HG02885 (cell line): ENCODE results near the gene SLIT1.
A peak's percentile ranks its signal among the peaks of the same experiment; 100 is the strongest.
"Not testable (repeated sequence)": the region's sequence is repeated elsewhere in the genome, so short reads cannot be mapped to it uniquely, and the experiment has no call there.

ENCODE experiments used
- ATAC-seq: cut with Tn5 transposase; IDR thresholded peaks from one replicate; pipeline ENCODE4 v1.9.1; 2021; ENCODE audit warnings: mild to moderate bottlenecking; ENCODE audit not compliant: unreplicated experiment, poor library complexity

SLIT1 gene

DNA sequence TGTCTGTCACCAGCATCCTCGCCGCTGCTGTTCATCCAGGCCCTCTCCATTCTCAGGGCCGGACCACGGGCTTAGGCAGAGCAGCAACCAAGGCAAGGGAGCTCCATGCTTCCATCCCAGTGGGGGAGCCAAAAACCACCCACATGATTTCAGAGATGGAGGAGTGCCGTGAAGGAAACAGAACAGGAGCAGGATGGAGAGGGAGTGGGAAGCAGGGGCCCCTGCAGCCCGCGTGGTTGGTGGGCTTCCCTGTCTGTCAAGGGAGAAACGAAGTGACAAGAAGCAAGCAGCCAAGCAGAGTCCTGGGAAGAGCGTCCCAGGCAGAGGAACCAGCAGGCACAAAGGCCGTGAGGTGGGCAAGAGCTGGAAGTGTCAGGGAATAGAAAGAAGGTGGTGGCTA is 95.7 kb downstream of the SLIT1 start:
- ATAC-seq = no peak

GRCh38 chr10:97089209-97089870 is 96.4 kb downstream of the SLIT1 start:
- ATAC-seq = no peak

- no peak for ATAC-seq
Measured at GRCh38 chr10:97087296-97087695, 98.5 kb downstream of the SLIT1 start.

DNA sequence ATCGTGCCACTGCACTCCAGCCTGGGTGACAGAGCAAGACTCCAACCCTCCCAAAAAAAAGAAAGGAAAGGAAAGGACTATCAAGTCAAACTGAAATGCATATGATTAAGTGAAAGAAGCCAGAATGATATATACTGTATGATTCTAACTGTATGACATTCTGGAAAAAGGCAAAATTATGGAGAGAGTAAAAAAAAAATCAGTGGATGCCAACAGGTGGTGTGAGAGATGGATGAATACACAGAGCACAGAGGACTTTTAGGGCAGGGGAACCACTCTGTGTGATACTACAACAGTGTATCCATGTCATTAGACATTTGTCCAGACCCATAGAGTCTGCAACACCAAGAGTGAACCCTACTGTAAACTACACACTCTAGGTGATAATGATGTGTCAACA is 99.2 kb downstream of the SLIT1 start:
- no peak for ATAC-seq

GRCh38 chr10:97083228-97083829 is 102.4 kb downstream of the SLIT1 start:
- no peak for ATAC-seq

DNA sequence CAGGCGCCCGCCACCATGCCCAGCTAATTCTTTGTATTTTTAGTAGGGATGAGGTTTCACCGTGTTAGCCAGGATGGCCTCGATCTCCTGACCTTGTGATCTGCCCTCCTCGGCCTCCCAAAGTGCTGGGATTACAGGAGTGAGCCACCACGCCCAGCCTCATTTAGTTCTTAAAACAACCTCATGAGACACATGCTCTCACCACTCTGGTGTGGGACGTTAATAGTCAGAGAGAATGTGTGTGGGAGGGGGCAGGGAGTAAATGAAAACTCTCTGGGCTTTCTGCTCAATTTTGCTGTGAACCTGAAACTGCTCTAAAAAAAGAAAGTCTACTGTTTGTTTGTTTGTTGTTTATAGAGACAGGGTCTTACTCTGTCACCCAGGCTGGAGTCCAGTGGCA is 103.2 kb downstream of the SLIT1 start:
- ATAC-seq = not testable (repeated sequence)

- no peak for ATAC-seq
Measured at GRCh38 chr10:97081621-97082235, 104.0 kb downstream of the SLIT1 start.

- ATAC-seq = no peak
Measured at GRCh38 chr10:97080051-97080776, 105.5 kb downstream of the SLIT1 start.

GRCh38 chr10:97079448-97079847 is 106.3 kb downstream of the SLIT1 start:
- ATAC-seq = no peak

DNA sequence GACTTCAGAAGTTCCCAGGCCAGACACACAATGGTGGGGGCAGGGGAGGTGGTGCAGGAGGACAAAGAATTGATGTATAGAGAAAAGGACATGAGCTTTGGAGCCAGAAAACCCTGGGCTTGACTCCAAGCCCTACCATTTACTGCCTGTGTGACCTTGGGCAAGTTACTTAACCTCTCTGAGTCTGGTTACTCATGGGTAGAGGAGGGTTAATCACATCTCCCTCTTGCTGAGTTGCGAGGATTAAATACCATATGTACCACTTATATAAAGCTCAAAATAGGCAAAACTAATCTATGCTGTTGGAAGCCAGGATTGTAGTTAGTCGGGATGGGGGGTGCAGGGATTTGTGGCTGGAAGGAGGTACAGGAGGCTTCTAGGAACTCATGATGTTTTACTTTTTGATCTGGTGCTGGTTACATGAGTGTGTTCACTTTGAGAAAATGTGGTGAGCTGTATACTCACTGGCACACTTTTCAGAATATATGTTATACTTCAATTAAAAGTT is 106.8 kb downstream of the SLIT1 start:
- ATAC-seq = no peak

DNA sequence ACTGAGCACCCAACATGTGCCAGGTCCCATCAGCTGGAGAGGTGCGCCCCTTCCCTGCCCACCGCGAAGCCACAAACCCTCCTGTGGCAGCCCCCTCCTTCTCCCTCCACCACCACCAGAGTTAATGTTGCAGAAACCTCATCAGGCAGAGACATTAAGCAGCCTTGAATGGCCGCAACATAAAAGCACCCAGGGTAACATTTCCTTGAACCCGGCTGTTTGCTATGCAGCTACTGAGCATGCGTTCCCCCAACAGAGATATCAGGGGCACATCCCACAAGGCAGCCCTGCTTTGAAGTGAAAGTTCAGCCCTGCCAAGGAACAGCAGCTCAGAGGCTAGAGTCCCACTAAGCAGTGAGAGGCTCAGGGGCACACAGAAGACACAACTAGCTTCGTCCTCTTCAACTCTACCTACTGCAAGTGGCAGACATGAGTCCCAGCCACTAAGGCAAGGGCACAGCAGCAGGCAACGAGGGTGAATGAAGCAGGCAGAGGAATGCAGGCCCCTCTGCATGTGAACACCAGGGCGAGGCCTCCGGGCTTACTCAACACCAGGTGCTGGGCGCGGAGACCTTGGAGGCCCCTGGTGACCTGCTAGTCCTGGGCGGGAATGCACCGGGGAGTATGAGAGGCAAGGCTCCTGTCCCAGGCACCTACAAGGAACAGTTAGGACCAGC is 107.4 kb downstream of the SLIT1 start:
- no peak for ATAC-seq

- no peak for ATAC-seq
Measured at GRCh38 chr10:97076781-97077180, 109.0 kb downstream of the SLIT1 start.

GRCh38 chr10:97075961-97076525 is 109.7 kb downstream of the SLIT1 start:
- no peak for ATAC-seq

DNA sequence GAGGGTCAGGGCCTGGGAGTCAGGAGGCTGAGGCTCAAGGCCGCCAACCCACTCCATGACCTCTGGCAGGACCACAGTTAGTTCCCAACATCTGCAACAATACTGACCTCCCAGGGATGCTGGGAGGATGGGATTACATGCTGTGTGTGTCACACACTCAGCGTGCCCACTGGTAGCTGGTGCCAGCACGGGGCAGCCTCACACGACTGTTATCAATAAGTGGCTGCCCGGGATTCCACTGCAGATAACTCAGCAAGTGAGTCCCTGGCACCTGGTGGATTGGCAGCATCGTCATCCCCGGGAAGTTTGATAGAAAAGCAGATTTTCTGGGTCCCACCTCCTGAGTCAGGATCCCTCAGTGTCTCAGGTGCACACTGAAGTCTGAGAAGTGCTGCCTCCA is 110.3 kb downstream of the SLIT1 start:
- no peak for ATAC-seq

- no peak for ATAC-seq
Measured at GRCh38 chr10:97074256-97075145, 111.3 kb downstream of the SLIT1 start.

DNA sequence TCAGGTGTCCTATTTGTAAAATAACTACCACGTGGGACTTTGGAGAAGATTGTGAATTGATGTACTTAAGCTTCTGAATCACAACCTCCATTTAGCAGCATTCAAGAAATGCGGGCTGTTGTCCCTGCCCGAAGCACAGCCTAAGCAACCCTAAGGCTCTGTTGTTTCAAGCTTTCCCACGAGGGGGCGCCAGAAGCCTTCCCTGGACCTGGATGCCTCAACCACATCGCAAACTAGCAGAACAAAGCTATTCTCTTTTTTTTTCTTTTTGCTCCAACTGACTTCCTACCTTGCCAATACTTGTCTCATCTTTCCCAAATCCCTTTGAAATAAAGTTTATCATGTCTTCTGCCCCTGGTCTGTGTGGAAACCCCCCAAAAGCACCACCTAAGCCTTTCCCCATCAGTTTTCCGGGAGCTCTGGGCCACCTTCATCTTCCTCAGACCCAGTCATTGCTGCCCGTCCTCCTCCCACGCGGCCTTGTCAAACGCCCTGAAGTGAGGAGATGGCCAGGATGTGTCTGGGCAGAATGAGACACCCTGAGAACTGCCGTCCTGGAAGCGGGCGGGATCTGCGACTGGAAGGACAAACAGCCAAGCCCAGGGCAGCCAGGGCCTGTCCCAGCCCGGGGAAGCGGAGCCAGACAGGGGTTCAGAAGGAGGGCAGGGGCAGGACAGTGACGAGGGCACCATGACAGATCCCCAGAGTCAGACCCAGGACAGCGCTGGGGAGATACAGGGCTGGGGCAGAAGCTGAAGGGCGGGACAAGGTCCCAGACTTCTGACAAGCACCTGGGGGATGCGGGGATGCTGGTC is 112.7 kb downstream of the SLIT1 start:
- ATAC-seq = peak; percentile 53

- ATAC-seq = no peak
Measured at GRCh38 chr10:97071496-97071895, 114.3 kb downstream of the SLIT1 start.

DNA sequence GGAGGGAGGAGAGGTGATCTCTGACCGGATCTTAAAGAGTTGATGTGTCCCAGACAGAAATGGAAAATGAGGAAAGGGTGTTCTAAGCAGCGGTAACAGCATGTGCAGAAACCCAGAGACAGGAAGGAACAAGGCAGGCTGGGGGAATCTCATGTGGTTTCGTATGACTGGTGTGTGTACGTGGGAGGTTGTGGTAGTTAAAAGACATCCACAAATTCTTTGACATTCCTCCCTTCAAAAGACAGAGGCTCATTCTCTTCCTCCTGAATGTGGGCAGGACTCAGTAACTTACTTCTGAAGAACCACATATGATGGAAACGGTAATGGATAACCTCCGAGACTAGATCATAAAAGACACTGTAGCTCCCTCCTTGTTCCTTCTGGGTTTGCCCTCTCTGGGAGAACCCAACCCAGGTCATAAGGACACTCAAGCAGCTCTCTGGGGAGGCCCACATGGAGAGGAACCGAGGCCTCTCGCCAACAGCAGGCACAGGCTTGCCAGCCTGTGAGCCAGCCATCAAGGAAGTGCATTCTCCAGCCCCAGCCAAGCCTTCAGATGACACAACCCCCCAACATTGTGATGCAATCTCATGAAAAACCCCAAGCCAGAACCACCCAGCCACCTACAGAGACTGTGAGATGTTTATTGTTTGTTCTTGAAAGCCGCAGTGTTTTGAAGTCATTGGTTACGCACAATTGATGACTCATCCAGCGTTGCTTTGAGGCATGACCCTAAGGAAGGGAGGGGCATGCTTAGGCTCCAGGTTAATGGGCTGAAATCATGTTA is 116.0 kb downstream of the SLIT1 start:
- ATAC-seq = no peak
